CD4-positive, alpha-beta T cell treated with Interleukin-1 beta for 1 hour (primary cell): ENCODE measurements around the gene SDHA.
"Not testable (repeated sequence)": the region's sequence is repeated elsewhere in the genome, so short reads cannot be mapped to it uniquely, and the experiment has no call there.

Experiments
- DNase-seq, 2 donors: peaks; one replicate each; pipeline ENCODE4 v3.0.0-alpha.2; 2020 to 2022

The SDHA gene

DNA sequence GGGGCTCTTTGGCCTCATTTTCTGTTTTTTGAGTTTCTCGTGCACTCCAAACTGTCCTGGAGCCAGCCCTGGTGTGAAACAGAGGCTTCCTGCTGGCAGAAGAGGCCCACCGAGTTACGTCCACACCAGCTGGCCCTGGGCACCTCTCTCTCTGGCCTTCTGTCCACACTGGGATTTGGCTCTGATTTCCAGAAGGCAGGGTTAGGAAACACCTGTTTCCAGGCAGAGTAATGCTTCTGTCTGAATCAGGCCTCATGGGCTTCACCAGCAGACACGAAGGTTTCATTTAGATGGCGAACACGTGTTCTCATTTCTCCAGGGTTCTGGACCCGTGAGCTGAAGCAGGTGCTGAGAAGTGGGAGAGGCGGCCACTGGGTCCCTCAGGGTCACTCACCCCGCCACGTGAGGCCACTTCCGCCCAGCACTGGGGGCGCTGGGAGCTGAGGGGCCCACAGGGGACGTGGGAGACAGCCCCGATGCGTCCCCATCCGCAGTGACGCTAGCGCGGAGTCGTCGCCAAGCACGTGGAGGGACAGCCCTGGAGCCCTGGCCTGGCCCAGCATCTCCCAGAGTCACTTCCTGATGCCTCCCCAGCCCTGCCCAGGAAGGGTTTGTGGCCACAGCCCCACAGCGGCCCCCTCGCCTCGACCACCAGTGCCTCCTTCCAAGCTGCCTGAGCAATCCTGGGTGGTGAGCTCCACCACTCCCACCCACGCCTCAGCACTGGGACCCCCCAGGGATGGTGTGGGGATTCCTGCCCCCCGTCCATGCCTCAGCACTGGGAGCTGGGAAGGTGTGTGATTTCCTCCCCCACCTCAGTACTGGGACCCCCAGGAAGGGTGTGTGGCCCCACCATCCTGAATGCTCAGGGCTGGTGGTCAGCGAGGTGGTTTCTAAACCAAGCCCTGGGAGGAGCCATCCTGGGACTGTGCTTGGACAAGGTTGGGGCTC lies 31.8 kb upstream of the SDHA start:
- DNase-seq: no peak

DNA sequence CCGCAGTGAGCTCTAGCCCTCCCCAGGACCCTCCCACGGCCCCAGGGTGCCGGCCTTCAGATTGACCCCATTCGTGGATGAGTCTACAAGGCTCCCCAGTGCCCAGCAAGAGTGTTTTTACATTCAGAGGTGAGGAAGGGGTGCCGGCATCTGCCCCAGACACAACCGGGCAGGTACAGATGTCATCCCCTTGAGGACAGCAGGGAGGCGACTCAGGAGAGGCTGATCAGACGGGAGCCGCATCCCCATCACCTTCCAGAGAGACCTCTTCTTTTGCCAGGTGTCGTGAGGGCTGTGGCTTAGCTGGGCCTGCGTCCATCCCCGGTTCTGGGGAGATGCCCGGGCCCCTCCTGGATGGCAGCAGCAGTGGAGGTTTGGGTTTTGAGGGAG lies 31.1 kb upstream of the SDHA start:
- no peak for DNase-seq

DNA sequence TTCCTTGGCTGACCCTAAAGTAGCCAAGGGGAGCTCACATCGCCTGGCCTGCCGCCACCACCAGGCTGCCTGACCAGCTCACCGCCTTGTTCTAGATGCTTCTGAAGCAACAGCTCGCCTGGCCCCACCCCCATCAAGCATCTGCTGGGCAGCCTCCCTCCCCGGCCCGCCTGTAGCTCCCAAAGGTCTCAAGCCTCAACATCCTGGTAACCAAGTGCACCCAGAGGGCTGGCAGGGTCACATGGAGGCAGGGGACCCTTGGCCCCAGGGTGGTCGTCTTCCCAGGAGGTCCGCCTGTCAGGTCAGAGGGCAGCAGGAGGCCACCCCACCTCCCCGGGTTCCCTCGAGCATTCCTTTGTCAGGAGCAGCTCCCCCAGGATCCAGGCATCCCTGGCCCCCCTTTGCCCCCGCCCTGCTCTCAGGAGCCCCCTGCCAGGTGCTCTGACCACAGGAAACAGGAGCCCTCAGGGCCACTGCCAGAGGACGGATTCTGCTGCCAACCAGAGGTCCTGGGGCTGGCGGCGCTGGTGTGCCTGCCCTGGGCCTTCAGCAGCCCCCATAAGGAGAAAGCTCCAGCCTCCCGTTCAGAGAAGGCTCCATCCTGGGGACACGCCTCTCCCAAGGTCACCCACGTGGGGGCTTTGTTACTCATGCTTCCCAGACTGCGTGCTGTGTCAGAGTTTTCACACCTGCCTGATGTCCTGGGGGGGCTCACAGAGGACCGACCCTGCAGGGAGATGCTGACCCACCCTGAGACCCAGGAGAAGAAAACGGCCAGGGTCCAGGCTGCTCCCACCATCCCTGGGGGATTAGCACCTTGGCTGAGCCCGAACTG lies 30.3 kb upstream of the SDHA start:
- no peak for DNase-seq

DNA sequence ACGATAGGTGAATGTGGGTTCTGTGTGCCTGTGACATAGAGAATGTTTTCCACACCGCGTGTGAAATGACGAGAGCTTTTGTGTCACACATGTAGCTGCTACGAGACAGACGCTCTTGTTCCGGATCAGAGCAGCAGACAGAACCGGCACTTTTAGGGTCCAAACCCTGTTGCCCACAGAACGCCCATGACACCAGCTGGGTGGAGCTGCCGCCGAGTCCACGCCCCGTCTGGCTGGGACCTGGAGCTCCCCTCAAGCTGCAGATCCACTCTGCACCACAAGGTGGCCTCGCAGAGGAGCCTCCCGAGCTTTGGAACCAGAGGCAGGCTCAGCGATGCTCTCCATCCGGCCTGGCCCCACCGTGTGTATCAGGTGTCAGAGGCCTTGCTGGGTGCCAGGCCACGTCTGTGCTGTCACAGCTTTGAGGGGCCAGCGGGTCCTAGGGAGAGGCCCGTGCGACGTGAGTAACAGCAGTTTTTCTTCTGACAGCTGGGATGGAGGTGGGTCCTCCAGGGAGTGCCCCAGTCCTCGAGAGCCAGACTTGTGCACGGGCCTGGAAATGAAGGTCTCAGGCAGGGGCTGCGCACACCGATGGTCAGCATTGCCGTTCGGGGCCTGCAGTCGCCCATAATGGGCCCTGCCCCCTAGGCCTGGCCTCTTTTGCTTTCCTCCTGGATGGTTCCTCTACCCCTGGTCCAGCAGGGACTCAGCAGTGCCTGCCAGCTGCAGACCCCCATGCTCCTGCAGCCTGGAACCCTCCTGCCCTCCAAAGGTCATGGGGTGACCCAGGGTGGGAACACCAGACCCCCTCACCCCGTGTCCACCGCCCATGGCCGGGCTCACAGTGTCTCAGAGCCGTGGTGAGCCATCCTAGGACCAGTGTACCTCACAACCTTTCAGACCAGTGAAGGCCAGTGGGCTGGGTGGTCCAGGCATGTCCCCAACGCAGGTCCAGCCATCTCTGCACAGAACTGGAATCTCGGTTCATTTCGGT lies 29.3 kb upstream of the SDHA start:
- peak; percentile 86 to 87 for DNase-seq

DNA sequence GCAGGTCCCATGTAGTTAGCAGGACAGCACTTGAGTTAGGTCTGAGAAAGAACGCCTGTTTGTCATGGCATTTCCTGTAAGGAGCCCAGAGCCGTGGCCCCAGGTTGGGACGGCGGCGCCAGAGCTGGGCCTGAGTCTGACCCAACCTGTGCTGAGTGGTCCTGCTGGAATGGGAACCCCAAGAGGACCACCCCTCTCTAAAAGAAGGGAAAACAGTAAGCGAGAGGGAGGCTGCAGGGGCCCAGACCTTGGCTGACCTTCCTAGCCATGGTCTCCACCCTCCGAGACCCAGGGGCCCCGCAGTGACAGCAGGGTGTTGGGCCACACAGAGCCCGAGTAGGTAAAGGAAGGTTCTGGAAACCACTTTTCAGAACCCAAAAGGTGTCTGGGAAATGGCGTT lies 28.6 kb upstream of the SDHA start:
- no peak for DNase-seq

GRCh38 chr5:189976-190365 lies 28.1 kb upstream of the SDHA start:
- DNase-seq: no peak

DNA sequence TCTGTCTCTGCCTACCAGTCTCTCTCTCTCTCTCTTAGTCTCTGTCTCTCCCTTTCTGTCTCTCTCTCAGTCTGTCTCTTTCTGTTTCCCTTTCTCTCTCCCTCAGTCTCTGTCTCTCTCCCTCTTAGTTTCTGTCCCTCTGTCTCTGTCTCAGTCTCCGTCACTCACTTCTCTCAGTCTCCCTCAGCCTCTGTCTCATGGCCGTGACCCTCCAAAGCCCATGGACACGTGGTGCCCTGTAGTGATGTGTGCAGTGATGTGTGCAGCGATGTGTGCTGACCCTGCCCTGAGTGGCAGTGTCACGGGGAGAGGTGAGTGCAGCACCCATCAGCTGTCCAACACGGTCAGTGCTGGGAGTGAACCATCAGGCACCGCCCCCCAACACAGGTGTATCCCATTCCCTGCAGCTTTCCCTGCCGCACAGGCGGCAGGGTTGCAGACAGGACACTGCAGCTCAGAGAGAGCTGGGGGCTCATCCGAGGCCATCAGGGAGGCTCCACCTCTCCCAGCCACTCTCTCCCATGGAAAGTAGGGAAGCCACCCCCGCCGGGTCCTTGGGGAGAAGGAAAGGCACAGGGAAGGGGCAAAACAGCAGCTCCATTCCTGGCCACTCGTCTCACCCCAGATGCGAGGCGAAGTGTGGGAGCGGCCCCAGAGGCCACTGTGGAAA lies 27.6 kb upstream of the SDHA start:
- DNase-seq: no peak

DNA sequence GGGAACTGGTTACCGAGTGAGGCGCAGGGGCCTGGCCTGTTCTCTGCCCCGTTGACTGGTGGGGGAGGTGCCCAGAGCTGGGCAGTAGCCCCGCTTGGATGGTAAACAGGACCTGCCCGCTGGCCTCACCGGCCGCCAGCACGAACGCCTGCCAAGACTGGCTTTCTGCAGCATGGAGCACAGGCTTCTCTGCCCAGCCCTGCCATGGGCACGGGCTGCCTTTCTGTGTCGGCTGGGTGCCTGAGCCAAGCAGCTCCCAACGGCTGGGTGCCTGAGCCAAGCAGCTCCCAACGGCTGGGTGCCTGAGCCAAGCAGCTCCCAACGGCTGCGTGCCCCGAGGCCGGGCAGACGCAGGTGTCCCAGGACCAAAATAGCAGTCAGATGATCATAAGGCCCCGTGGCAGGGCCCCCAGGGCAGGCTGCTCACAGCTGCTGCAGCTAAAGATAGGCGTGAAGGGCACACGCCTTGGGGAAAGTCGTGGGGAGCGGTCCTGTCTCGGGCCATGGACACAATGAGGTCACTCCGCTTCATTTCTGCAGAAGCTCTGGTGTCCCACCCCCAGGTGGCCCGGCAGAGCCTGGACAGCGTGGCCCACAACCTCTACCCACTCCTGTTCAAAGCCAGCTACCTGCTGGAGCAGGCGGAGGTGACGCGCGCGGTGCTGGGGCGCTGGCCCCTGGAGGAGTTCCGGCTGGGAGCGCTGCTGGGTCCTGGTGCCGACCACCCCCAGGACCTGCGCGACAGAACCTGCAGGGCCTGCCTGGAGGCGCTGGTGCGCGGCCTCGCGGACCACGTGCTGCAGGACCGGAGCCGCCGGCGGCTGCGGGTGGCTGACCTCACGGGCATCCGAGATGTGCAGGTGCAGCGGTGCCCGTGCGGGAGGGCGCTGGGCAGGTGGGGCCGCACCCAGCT lies 26.8 kb upstream of the SDHA start, which contains the start of gene LRRC14B:
TSS of gene LRRC14B (plus strand) at position 460 of the 913 bp plus-strand sequence. CDS start at position 504, 44 bp downstream.
- DNase-seq: no peak

DNA sequence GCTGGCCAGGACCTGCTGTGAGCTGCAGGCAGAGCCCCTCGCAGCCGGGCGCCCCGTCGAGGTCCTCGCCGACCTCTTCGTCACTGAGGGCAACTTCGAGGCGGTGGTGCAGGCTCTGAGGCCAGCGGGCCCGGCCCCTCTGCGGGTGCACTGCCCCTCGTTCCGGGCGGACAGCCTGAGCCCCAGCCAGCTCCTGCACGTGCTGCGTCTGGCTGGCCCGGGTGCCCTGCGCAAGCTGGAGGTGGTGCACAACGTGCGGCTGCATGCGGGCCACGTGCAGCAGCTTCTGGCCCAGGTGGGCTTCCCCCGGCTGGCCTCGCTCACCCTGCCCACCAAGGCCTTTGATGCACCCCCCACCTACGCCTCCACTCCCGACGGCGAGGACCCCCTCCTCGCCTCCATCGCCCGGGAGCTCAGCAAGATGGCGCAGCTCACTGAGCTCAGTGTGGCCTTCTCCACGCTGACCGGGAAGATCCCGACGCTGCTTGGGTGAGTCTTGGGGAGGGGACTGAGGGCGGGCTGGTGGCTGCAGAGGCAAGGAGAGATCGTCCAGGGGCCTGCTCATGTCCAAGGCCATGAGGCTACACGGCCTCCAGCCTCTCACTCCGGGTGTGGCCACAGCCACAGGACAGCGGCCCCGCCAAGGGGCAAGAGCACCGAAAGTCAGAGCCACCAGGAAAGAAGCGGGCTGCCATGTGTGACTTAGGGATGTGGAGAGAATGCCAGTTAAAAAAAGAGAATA lies 26.0 kb upstream of the SDHA start:
- DNase-seq: no peak

DNA sequence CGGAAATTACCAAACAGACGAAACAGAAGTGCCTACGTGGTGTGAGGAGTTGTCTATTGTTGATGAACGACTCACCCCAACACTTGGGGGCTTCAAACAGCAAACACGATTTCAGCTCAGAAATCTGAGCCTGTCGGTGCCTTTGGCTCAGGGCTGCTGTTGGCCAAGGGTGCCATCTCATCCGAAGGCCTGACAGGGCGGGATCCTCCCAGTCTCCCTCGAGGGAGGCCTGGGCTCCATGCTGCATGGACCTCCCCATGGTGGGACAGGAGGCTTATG lies 25.5 kb upstream of the SDHA start:
- DNase-seq: no peak

GRCh38 chr5:192970-193831 lies 24.9 kb upstream of the SDHA start:
- no peak for DNase-seq

- DNase-seq: no peak
These were observed 24.0 kb upstream of the SDHA start for GRCh38 chr5:194102-194501.

- DNase-seq: no peak
These were observed 23.4 kb upstream of the SDHA start for GRCh38 chr5:194603-195209.

DNA sequence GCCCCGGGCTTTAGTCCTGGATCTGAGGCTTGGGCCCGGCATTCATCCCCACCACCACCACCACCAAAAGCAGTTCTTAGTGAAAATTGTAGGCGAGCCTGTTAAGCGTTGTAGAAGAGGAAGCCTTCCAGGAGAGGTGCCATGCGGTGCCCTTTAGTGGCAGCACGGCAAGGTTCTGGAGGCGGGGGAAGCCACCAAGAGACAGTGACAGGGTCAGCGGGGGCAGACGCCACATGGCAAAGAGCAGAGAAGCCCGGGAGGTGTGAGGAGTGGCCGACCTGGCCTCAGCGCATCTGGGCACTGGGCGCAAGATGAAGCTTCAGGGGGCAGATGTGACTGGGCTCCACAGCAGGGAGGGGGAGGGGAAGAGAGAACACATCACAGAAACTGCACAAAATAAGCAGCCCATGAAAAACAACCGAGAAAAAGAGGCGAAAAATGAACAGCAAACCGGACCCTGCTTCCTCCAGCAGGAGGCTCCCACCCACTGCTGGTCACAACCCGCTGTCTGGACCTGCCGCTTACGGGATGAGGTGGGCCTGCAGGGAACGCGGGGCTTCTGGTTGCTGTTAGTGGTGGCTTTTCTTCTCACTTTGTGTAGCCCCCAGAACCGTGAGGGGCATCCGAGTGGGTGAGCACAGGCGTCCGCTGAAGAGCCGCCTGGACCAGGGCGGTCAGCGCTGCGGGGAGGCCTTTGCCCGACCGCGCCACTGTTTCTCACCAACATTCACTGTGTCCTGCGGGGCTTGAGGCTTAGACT lies 22.5 kb upstream of the SDHA start:
- no peak for DNase-seq

GRCh38 chr5:196350-196749 lies 21.8 kb upstream of the SDHA start:
- DNase-seq: no peak

- DNase-seq: not testable (repeated sequence)
These were observed 21.1 kb upstream of the SDHA start for GRCh38 chr5:197031-197430.

GRCh38 chr5:197892-198489 lies 20.1 kb upstream of the SDHA start:
- DNase-seq: no peak
